NOMO-1 treated with dmso at 0.1 percent for 144 hours (cell line): ENCODE results near the gene SUGCT.
"Not testable (repeated sequence)": the region's sequence is repeated elsewhere in the genome, so short reads cannot be mapped to it uniquely, and the experiment has no call there.

Source experiments
- DNase-seq: peaks from one replicate; lab custom pipeline; 2025; ENCODE audit not compliant: unreplicated experiment; lab: John Stamatoyannopoulos, UW

SUGCT gene

DNA sequence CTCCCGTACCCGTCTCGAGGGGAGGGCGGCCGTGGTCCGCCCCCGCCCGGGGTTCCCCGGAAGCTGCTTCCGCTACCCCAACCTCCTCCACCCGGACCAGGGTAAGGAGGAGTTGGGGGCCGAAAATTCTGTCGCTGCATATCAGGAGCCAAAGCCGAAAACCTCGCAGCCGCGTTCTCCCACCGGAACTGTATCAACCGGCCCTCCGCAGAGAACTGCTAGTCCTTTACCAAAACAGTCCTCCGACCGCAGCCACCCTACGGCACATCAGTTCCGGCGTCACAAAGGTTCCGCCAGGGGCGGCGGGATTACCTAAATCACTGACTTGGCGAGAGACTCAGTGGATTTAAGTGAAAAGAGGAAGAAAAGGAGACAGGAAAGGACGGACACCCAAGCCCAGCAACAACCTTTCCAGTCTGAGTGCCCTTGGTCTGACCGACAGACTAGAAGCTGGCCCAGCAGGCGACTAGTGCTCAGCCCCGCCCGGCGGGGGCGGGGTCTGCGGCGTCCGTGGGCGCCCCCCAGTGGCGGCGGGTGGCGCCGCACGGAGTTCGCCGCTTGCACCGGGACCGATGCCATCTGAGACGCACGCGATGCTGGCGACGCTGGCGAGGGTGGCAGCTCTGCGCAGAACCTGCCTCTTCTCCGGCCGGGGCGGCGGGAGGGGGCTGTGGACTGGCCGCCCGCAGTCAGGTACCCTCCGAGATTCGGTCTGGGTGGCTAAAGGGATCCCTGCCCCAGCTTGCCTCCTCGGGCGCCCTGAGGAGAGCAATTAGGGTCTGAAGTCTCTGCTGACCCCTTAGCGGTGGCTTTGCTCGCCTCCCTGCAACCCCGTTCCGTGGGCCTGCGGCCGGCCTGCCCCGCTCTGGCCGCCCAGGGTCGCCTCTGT, at the start of gene SUGCT, which contains the start of gene MPLKIP:
Gene SUGCT (plus strand): TSS at position 578 of the 889 bp plus-strand sequence.
Gene MPLKIP (minus strand): TSS at position 195 of the 889 bp plus-strand sequence. CDS start 55 bp downstream, at position 140.
- DNase-seq, result peak; percentile 77

DNA sequence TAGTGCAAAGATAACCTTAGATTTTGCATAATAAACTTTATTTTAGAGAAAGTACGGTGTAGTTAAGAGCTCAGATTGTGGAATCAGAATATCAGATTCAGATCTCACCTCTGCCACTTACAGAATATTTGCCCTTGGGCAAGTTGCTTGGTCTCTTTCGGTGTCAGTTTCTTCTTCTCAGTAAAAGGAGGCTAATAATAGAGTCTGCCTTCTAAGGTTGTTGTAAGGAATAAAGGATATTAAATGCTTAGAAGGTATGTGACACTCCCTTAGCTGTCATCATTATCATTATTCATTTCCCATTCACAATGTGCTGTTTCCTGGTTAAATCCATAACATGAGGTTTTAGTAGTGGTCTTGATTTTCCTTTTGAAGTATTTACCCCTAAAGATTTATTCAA, 42.6 kb upstream of the SUGCT start:
- DNase-seq, result no peak

DNA sequence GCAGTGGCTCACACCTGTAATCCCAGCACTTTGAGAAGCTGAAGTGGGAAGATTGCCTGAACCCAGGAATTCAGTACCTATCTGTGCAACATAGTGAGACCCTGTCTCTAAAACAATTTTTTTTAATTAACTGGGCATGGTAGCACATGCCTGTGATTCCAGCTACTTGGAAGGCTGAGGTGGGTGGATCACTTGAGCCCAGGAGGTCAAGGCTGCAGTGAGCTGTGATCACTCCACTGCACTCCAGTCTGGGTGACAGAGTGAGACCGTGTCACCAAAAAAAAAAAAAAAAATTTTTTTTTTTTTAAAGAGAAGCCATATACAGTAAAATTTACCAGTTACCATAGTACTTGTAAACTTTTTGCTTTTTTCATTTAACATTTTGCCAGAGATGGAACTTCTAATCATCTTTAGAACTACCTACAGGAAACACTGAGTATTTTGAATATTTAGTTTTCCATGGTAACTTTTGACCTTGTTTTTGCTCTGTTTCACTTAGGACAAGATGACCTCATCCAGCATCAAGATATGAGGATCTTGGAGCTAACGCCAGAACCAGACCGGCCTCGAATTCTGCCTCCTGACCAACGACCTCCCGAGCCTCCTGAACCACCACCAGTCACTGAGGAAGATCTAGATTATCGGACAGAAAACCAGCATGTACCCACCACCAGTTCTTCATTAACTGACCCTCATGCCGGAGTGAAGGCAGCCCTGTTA, 41.0 kb upstream of the SUGCT start:
- DNase-seq, result no peak

GRCh38 chr7:40095230-40095629, 39.6 kb upstream of the SUGCT start:
- DNase-seq, result no peak

GRCh38 chr7:40095695-40096327, 39.0 kb upstream of the SUGCT start:
- no peak for DNase-seq

GRCh38 chr7:40097728-40098127, 37.1 kb upstream of the SUGCT start:
- no peak for DNase-seq

- no peak for DNase-seq
These were observed 36.0 kb upstream of the SUGCT start for GRCh38 chr7:40098810-40099209.

DNA sequence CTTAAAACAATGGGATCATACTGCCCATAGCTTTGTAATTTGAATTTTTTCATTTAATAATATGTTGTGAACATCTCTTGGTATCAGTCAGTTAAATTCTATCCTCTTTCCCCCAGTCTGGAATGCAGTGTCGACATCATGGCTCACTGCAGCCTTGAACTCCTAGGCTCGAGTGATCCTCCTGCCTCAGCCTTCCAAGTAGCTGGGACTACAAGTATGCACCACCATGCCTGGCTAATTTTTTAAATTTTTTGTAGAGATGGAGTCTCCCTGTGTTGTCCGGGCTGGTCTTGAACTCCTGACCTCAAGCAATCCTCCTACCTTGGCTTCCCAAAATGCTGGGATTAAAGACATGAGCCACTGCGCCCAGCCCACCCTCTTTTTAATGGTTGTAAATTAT, 35.0 kb upstream of the SUGCT start:
- DNase-seq, result no peak

GRCh38 chr7:40101201-40101600, 33.6 kb upstream of the SUGCT start:
- no peak for DNase-seq

- DNase-seq, result no peak
These were observed 31.9 kb upstream of the SUGCT start for GRCh38 chr7:40102897-40103296.

- DNase-seq, result no peak
These were observed 28.8 kb upstream of the SUGCT start for GRCh38 chr7:40105879-40106473.

DNA sequence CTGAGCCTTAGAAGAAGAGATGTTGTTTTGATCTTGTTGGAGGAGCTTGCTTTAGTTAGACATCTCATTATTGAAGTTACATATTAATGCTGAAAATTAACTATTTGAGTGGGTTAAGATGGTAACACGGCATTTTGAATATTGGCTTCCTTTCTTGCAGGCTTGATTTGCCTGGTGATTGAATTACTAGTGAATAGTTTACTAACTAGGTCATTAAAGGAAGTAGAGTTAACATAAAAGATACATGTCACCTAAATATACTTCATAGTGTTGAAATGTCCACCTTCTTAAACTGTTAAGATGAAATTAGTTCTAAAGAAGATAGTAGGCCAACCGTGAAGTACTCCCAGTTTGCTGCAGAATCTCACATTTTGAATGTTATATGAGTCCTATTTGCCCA, 18.9 kb upstream of the SUGCT start:
- DNase-seq, result no peak

DNA sequence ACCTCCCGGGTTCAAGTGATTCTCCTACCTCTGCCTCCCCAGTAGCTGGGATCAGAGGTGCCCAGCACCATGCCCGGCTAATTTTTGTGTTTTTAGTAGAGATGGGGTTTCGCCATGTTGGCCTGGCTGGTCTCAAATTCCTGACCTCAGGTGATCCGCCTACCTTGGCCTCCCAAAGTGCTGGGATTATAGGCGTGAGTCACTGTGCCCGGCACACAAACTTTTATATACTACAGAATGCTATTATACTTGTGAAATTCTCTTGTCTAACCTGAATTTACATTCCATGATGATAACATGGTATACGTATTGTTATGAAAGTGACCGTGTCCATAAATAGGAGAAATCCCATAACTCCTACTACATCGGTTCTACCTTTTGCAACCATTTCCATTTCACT, 17.6 kb upstream of the SUGCT start:
- DNase-seq, result not testable (repeated sequence)

GRCh38 chr7:40118201-40118600, 16.6 kb upstream of the SUGCT start:
- not testable (repeated sequence) for DNase-seq

GRCh38 chr7:40120020-40120419, 14.8 kb upstream of the SUGCT start:
- DNase-seq, result no peak

DNA sequence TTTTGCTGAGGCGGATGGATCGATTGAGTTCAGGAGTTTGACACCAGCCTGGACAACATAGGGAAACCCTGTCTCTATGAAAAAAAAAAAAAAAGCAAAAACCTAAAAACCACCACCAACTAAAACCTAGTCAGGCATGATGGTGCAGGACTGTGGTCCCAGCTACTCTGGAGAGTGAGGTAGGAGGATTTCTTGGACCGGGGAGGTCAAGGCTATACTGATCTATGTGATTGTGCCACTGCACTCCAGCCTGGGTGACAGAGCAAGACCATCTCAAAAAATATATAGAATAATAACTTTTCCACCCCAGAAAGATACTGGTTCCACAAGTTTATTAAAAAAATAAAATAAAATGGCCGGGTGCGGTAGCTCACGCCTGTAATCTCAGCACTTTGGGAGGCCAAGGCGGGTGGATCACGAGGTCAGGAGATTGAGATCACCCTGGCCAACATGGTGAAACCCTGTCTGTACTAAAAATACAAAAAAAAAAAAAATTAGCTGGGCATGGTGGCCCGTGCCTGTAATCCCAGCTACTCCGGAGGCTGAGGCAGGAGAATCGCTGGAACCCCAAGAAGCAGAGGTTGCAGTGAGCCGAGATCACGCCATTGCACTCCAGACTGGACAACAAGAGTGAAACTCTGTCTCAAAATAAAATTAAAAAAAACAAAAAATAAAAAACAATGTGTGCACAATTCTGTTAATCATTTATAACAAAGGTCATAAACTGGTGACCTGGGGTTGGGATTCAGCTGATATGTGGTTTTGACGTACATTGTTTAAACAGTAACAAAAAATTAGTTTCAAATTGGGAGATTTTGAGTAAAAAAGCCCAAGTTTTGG, 12.5 kb upstream of the SUGCT start:
- not testable (repeated sequence) for DNase-seq

DNA sequence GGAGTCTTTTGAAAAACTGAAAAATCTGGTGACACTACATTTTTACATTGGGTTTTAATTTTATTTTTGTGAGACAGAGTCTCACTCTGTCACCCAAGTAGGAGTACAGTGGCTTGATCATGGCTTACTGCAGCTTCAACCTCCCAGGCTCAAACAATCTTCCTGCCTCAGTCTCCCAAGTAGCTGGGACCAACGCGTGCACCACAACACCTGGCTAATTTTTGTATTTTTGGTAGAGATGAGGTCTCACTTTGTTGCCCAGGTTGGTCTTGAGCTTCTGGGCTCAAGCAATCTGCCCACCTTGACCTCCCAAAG, 11.9 kb upstream of the SUGCT start:
- no peak for DNase-seq

DNA sequence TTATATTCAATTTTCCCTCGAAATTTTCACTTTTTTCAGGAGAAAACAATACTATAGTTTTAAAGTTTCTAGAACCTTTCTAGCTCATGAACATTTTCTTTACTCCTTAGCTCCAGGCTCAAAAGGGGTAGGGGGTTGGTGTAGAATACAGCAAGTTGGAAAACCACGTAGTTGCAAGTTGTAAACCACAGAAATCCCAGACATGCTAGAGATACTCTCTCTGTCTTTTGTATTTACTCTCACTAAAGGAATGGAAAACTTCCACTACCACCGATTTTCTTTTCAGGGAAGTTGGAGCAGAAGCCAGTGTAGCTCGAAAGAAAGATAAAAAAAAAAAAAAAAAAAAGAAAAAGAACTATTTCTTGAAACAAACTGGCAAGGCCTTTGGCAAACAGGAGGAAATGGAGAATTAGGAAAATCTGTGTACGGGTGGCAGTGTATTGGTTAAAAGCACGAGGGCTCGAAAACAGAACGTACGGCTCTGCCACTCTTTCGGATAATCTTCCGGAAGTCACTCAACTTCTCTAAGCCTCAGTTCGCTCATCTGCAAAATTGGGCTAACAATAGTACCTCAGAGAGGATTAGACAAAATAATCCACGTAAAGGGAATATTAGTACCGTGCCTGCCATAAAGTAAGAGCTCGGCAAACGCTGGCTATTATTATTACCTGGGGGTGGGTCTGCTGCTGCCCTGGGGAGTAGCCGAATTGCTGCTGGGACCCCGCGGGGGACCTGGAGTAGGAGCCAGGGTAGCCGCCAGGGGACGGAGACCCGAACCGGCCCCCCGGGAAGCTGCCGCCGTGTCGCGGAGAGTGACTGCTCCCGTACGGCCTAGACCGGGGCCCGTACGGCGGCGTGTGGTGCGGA, 1.0 kb upstream of the SUGCT start:
- peak; percentile 18 for DNase-seq

DNA sequence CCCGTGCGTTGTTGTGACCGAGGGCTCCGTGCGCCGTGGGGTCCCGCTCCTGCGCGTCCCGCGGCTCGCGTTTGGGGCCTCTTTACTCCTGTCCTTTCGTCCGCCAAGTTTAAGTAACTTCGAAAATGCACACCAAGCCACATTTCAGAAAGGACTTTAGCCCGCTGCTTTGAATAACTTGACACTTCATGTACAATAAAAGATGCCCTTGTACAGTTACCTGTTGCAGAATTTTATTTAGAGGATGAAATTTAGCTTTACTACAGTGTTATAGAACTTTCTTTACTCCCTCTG, 459 bp downstream of the SUGCT start:
- DNase-seq, result no peak

DNA sequence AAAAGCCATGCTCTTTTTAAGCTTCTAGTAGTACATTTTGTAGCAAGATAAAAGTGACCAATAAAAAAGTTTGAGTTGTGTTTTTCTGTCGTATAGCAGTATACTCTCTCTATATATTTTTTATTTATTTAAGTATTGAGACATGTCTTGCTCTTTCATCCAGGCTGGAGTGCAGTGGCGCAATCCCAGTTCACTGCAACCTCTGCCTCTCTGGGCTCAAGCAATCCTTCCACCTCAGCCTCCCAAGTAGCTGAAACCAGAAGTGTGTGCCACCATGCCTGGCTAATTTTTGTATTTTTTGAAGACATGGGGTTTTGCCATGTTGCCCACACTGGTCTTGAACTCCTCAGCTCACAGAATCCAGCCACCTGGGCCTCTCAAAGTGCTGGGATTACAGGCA, 2.8 kb downstream of the SUGCT start:
- no peak for DNase-seq
